ENCODE measurements around the gene OR2A2. TPM values are rescaled to one million over a fixed set of nuclear protein-coding genes. Genes with fewer than 3 reads are reported as not detected.

The OR2A2 gene, protein sequence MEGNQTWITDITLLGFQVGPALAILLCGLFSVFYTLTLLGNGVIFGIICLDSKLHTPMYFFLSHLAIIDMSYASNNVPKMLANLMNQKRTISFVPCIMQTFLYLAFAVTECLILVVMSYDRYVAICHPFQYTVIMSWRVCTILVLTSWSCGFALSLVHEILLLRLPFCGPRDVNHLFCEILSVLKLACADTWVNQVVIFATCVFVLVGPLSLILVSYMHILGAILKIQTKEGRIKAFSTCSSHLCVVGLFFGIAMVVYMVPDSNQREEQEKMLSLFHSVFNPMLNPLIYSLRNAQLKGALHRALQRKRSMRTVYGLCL
- total RNA-seq (not detected), polyA plus RNA-seq (not detected)

GRCh38 chr7:144109283-144109682 is at the start of gene OR2A2:
TSS of gene OR2A2 (plus strand) at chr7:144109583. CDS start at chr7:144109583, 0 bp downstream.
- 93% methylated on average over 2 of the region's 2 CpGs for WGBS
- no peak for DNase-seq (ENCODE audit: extremely low spot score)
- H3K36me3 ChIP-seq (ENCODE audit: insufficient read depth): no peaks in the 10 kb centered on the region
- no peak within 1 kb of the TSS for H3K27ac ChIP-seq (ENCODE audit: low read depth)
- H3K4me3 ChIP-seq (ENCODE audit: low read depth, low read length): no peak within 1 kb of the TSS
- H3K4me1 ChIP-seq (ENCODE audit: insufficient read depth): no peaks in the 10 kb centered on the region

GRCh38 chr7:144063710-144064109 is 45.7 kb upstream of the OR2A2 start:
- WGBS: 58% methylated on average over 3 of the region's 3 CpGs
- DNase-seq (ENCODE audit: extremely low spot score): no peak
- Histone ChIP-seq H3K4me1 (ENCODE audit: insufficient read depth) (no peaks in the 10 kb centered on the region), H3K27ac (ENCODE audit: low read depth) (no peak overlapping the region), H3K36me3 (ENCODE audit: insufficient read depth) (no peaks in the 10 kb centered on the region), H3K4me3 (ENCODE audit: low read depth, low read length) (no peak overlapping the region)

- DNase-seq (ENCODE audit: extremely low spot score): no peak
- no peak within 1 kb of the TSS for H3K4me3 ChIP-seq (ENCODE audit: low read depth, low read length)
- 79% methylated on average over 1 of the region's 1 CpG for WGBS
- no peaks in the 10 kb centered on the region for H3K36me3 ChIP-seq (ENCODE audit: insufficient read depth)
- H3K27ac ChIP-seq (ENCODE audit: low read depth): no peak within 1 kb of the TSS
- H3K4me1 ChIP-seq (ENCODE audit: insufficient read depth): no peaks in the 10 kb centered on the region
Measured at GRCh38 chr7:144069511-144069910, 39.9 kb upstream of the OR2A2 start, which contains the start of gene OR2A25. TSS of gene OR2A25 (plus strand) at chr7:144069811. CDS start at chr7:144074220, 4,409 bp downstream.

GRCh38 chr7:144069953-144070352 is 39.4 kb upstream of the OR2A2 start:
- 43% methylated on average over 2 of the region's 2 CpGs for WGBS
- Histone ChIP-seq H3K4me1 (ENCODE audit: insufficient read depth) (no peaks in the 10 kb centered on the region), H3K27ac (ENCODE audit: low read depth) (no peak overlapping the region), H3K4me3 (ENCODE audit: low read depth, low read length) (no peak overlapping the region), H3K36me3 (ENCODE audit: insufficient read depth) (no peaks in the 10 kb centered on the region)
- no peak for DNase-seq (ENCODE audit: extremely low spot score)

GRCh38 chr7:144074374-144074773 is 35.0 kb upstream of the OR2A2 start:
- DNase-seq (ENCODE audit: extremely low spot score): no peak
- Histone ChIP-seq H3K4me3 (ENCODE audit: low read depth, low read length) (no peak overlapping the region), H3K27ac (ENCODE audit: low read depth) (no peak overlapping the region), H3K36me3 (ENCODE audit: insufficient read depth) (no peaks in the 10 kb centered on the region), H3K4me1 (ENCODE audit: insufficient read depth) (no peaks in the 10 kb centered on the region)
- WGBS: 90% methylated on average over 8 of the region's 8 CpGs

GRCh38 chr7:144085978-144086377 is 23.4 kb upstream of the OR2A2 start, which contains the start of gene OR2A12:
TSS of gene OR2A12 (plus strand) at chr7:144086278. CDS start at chr7:144095108, 8,830 bp downstream.
- WGBS: 82% methylated on average over 2 of the region's 2 CpGs
- no peak for DNase-seq (ENCODE audit: extremely low spot score)
- Histone ChIP-seq H3K4me1 (ENCODE audit: insufficient read depth) (no peaks in the 10 kb centered on the region), H3K4me3 (ENCODE audit: low read depth, low read length) (no peak within 1 kb of the TSS), H3K36me3 (ENCODE audit: insufficient read depth) (no peaks in the 10 kb centered on the region), H3K27ac (ENCODE audit: low read depth) (no peak within 1 kb of the TSS)

- no peaks in the 10 kb centered on the region for H3K4me1 ChIP-seq (ENCODE audit: insufficient read depth)
- DNase-seq (ENCODE audit: extremely low spot score): no peak
- H3K27ac ChIP-seq (ENCODE audit: low read depth): no peak overlapping the region
- 60% methylated on average over 4 of the region's 4 CpGs for WGBS
- H3K36me3 ChIP-seq (ENCODE audit: insufficient read depth): no peaks in the 10 kb centered on the region
- H3K4me3 ChIP-seq (ENCODE audit: low read depth, low read length): no peak overlapping the region
Measured at GRCh38 chr7:144086730-144087129, 22.7 kb upstream of the OR2A2 start.

GRCh38 chr7:144087230-144087629 is 22.2 kb upstream of the OR2A2 start:
- H3K4me3 ChIP-seq (ENCODE audit: low read depth, low read length): no peak overlapping the region
- WGBS: 75% methylated on average over 1 of the region's 1 CpG
- no peaks in the 10 kb centered on the region for H3K36me3 ChIP-seq (ENCODE audit: insufficient read depth)

DNA sequence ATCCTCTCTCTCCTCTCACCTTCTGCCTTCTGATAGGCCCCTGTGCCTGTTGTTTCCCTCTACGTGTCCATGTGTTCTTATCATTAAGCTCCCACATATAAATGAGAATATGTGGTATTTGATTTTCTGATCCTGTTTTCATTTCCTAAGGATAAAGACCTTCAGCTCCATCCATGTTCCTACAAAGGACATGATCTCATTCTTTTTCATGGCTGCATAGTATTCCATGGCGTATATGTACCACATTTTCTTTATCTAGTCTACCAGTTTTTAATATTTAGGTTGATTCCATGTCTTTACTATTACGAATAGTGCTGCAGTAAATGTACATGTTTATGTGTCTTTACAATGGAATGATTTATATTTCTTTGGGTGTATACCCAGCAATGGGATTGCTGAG is 18.7 kb upstream of the OR2A2 start:
- Histone ChIP-seq H3K36me3 (ENCODE audit: insufficient read depth) (no peaks in the 10 kb centered on the region), H3K4me3 (ENCODE audit: low read depth, low read length) (no peak overlapping the region), H3K27ac (ENCODE audit: low read depth) (no peak overlapping the region), H3K4me1 (ENCODE audit: insufficient read depth) (no peaks in the 10 kb centered on the region)
- WGBS: 88% methylated on average over 3 of the region's 3 CpGs
- no peak for DNase-seq (ENCODE audit: extremely low spot score)

More at GRCh38 chr7:144087230-144087629, 22.2 kb upstream of the OR2A2 start:
- no peak overlapping the region for H3K27ac ChIP-seq (ENCODE audit: low read depth)
- DNase-seq (ENCODE audit: extremely low spot score): no peak
- H3K4me1 ChIP-seq (ENCODE audit: insufficient read depth): no peaks in the 10 kb centered on the region

DNA sequence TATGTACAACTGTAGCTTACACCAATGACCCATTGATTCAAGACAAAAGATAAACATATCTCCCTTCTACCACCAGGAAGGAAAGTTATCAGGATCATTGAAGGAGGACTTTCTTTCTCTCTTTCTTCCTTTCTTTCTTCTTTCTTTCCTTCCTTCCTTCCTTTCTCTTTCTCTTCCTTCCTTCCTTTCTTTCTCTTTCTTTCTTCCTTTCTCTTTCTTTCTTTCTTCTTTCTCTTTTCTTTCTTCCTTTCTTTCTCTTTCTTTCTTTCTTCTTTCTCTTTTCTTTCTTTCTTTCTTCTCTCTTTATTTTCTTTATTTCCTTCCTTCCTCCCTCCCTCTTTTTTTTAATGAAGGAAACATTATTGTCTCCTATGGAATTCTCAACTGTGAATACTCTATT is 10.6 kb upstream of the OR2A2 start:
- no peaks in the 10 kb centered on the region for H3K36me3 ChIP-seq (ENCODE audit: insufficient read depth)
- no peak overlapping the region for H3K4me3 ChIP-seq (ENCODE audit: low read depth, low read length)
- DNase-seq (ENCODE audit: extremely low spot score): no peak
- H3K27ac ChIP-seq (ENCODE audit: low read depth): no peak overlapping the region
- no peaks in the 10 kb centered on the region for H3K4me1 ChIP-seq (ENCODE audit: insufficient read depth)

GRCh38 chr7:144100607-144101006 is 8.8 kb upstream of the OR2A2 start:
- 43% methylated on average over 3 of the region's 3 CpGs for WGBS
- H3K27ac ChIP-seq (ENCODE audit: low read depth): no peak overlapping the region

DNA sequence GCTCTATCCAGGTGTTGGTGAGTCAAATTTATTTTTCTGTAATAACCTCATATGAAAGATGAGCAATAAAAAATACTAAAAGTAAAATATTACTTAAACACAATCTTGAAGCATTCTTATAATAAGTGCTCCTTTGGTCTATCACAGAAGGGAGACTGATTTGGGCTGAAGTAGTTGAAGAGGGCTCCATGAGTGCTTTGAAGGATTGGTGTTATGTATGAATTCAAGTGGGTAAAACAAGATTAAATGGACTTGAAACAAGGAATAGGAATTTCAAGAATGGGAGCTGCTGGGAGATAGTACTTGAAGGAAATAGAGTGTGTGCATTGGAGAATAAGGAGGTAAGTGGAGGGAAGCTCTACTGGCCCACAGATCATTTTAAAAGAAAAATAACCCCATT is 7.3 kb upstream of the OR2A2 start:
- H3K4me1 ChIP-seq (ENCODE audit: insufficient read depth): no peaks in the 10 kb centered on the region
- no peak for DNase-seq (ENCODE audit: extremely low spot score)
- no peak overlapping the region for H3K27ac ChIP-seq (ENCODE audit: low read depth)
- no peak overlapping the region for H3K4me3 ChIP-seq (ENCODE audit: low read depth, low read length)
- H3K36me3 ChIP-seq (ENCODE audit: insufficient read depth): no peaks in the 10 kb centered on the region

More at GRCh38 chr7:144100607-144101006, 8.8 kb upstream of the OR2A2 start:
- no peak for DNase-seq (ENCODE audit: extremely low spot score)
- H3K4me1 ChIP-seq (ENCODE audit: insufficient read depth): no peaks in the 10 kb centered on the region
- H3K36me3 ChIP-seq (ENCODE audit: insufficient read depth): no peaks in the 10 kb centered on the region
- no peak overlapping the region for H3K4me3 ChIP-seq (ENCODE audit: low read depth, low read length)

DNA sequence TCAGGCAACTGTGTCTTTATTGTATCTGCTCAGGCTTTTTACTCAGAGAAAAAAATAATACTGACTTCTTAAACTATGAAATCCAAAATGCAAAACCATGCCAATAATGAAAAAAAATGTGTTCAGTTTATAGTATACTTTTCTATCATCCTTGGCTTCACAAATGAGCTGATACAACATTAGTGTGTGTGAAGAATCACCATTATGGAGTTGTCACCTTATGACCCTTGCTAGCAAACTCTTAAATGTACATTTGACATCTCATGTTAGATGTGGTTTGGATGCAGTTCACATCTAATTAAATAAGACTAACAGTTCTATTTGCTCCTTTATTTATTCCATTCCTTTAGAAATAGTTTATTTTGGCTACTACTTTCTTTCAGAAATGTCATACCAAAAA is 4.2 kb upstream of the OR2A2 start:
- H3K36me3 ChIP-seq (ENCODE audit: insufficient read depth): no peaks in the 10 kb centered on the region
- no peak overlapping the region for H3K4me3 ChIP-seq (ENCODE audit: low read depth, low read length)
- no peak overlapping the region for H3K27ac ChIP-seq (ENCODE audit: low read depth)
- no peaks in the 10 kb centered on the region for H3K4me1 ChIP-seq (ENCODE audit: insufficient read depth)
- DNase-seq (ENCODE audit: extremely low spot score): no peak

- Histone ChIP-seq H3K4me1 (ENCODE audit: insufficient read depth) (no peaks in the 10 kb centered on the region), H3K27ac (ENCODE audit: low read depth) (no peak overlapping the region), H3K36me3 (ENCODE audit: insufficient read depth) (no peaks in the 10 kb centered on the region), H3K4me3 (ENCODE audit: low read depth, low read length) (no peak overlapping the region)
- WGBS: 78% methylated on average over 5 of the region's 5 CpGs
- DNase-seq (ENCODE audit: extremely low spot score): no peak
Measured at GRCh38 chr7:144110272-144110671, 889 bp downstream of the OR2A2 start.

Measured in urinary bladder (tissue), 4 donors.